Neural cell (in vitro differentiated cells): ENCODE results near the gene RBM10.

Source experiments
- EZH2 ChIP-seq: fragments of 200-600, 300-800 bp; shearing (Covaris generic), sonication (generic); IDR thresholded peaks from 2 replicates; pipeline ENCODE4 v1.6.1; 2014; ENCODE audit warnings: antibody characterized with exemption, low read length, borderline replicate concordance, mild to moderate bottlenecking; ENCODE audit not compliant: insufficient read depth, poor library complexity, severe bottlenecking
- POLR2AphosphoS5 ChIP-seq: IDR thresholded peaks from 2 replicates; pipeline ENCODE4 v1.6.1; 2012
- SMC3 ChIP-seq: fragments of 450-650 bp; conservative IDR thresholded peaks from 2 replicates; pipeline ENCODE4 v1.6.1; 2014; ENCODE audit warnings: antibody characterized with exemption, mild to moderate bottlenecking, moderate library complexity; ENCODE audit not compliant: poor library complexity
- TF ChIP-seq, protein P1 (sequence below): fragments of 450-650 bp; IDR thresholded peaks from 2 replicates; pipeline ENCODE4 v1.5.1; 2014; ENCODE audit warnings: antibody characterized with exemption, mild to moderate bottlenecking, moderate library complexity; ENCODE audit not compliant: poor library complexity, severe bottlenecking

- TF ChIP-seq SMC3 (no peak), EZH2 (no peak), POLR2AphosphoS5 (no peak)
- TF ChIP-seq, protein P1, sequence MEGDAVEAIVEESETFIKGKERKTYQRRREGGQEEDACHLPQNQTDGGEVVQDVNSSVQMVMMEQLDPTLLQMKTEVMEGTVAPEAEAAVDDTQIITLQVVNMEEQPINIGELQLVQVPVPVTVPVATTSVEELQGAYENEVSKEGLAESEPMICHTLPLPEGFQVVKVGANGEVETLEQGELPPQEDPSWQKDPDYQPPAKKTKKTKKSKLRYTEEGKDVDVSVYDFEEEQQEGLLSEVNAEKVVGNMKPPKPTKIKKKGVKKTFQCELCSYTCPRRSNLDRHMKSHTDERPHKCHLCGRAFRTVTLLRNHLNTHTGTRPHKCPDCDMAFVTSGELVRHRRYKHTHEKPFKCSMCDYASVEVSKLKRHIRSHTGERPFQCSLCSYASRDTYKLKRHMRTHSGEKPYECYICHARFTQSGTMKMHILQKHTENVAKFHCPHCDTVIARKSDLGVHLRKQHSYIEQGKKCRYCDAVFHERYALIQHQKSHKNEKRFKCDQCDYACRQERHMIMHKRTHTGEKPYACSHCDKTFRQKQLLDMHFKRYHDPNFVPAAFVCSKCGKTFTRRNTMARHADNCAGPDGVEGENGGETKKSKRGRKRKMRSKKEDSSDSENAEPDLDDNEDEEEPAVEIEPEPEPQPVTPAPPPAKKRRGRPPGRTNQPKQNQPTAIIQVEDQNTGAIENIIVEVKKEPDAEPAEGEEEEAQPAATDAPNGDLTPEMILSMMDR = no peak
Observed at GRCh38 chrX:47172549-47172948, 27.5 kb downstream of the RBM10 start.
